Activated CD4-positive, CD25-positive, alpha-beta regulatory T cell (primary cell): ENCODE measurements around the gene RCAN1.
A peak's percentile ranks its signal among the peaks of the same experiment; 100 is the strongest.
"Not testable (repeated sequence)": the region's sequence is repeated elsewhere in the genome, so short reads cannot be mapped to it uniquely, and the experiment has no call there.

ENCODE experiments used
- DNase-seq, 4 experiments: peaks; one replicate each; lab custom pipeline; 2025; lab: John Stamatoyannopoulos, UW

Gene RCAN1

GRCh38 chr21:34568801-34569200 lies 46.1 kb downstream of the RCAN1 start:
- DNase-seq, result not testable (repeated sequence)

- DNase-seq, result no peak
Measured at GRCh38 chr21:34567604-34568155, 47.2 kb downstream of the RCAN1 start.

- no peak for DNase-seq
Measured at GRCh38 chr21:34565238-34565637, 49.7 kb downstream of the RCAN1 start.

DNA sequence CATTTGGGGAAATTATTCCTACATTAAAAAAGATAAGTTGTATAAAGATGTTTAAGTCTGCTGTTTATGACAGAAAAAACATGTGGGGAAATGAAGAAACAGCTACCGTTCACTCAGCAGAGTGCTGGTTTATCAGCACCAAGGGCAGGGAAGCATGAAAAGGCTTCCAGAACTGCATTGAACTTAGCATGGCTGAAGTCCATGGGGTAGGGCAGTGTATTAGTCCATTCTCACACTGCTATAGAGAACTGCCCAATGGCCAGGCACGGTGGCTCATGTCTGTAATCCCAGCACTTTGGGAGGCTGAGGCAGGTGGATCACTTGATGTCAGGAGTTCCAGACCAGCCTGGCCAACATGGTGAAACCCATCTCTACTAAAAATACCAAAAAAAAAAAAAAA lies 51.5 kb downstream of the RCAN1 start:
- DNase-seq, result not testable (repeated sequence)

- DNase-seq, result no peak
Measured at GRCh38 chr21:34561806-34562205, 53.1 kb downstream of the RCAN1 start.

DNA sequence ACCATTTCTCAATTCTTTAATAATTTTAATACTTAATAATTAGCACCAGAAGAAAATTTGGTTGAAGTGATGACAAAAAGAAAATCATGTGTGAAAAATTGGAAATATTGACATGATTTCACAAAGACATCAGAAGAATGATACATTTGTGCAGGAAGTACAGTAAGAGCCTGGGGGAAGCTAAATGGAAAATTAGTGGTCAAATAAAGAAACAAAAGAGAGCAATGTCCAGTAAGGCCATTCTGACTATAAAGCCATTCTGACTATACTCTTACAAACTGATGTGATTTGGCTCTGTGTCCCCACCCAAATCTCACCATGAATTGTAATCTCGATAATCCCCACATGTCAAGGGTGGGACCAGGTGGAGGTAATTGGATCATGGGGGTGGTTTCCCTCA lies 54.3 kb downstream of the RCAN1 start:
- no peak for DNase-seq

DNA sequence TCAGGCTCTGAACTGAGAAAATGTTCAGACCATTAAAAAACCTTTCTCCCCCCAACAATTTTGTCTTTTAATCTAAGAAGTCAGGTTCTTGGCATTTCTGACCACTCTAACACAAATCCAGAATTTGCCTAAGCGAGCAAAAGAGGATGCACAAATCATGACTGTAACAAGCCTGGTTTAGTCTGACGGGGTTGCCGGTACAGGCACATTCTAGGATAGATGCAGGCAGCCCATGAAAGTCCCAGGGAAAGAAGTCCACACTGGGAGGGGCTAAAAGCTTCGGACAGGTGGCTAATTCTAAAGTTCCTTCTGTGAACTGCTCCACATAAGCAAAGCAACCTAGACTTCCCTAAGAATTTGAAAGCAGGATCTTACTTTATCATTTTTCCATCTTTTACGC lies 54.9 kb downstream of the RCAN1 start:
- no peak for DNase-seq

DNA sequence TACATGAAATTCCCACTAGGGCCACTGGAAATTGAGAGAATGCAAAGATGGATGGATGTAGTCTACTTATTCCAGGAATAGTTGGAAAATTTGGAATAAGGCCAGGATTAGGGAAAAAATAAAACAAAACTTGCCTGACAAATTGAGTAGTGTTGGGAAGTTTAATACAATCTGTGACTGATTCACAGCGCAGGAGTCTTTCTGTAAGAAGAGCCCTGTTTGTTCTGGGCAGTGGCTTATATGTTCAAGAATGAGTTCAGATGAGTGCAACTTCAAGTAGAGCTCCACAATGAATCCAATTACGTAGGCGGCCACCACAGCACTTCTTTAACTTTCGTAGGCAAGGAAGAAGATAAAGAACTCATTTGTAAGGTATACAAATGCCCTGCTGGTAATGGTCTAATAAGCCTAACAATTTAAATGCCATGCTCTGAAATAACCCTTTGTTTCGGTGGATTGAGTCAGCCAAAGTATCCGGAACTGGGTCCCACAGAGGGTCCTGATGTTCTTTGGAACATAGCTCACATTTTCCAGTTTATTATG lies 55.8 kb downstream of the RCAN1 start:
- DNase-seq, result no peak

GRCh38 chr21:34558166-34558565 lies 56.7 kb downstream of the RCAN1 start:
- DNase-seq, result no peak

- no peak for DNase-seq
Measured at GRCh38 chr21:34557261-34557660, 57.7 kb downstream of the RCAN1 start.

DNA sequence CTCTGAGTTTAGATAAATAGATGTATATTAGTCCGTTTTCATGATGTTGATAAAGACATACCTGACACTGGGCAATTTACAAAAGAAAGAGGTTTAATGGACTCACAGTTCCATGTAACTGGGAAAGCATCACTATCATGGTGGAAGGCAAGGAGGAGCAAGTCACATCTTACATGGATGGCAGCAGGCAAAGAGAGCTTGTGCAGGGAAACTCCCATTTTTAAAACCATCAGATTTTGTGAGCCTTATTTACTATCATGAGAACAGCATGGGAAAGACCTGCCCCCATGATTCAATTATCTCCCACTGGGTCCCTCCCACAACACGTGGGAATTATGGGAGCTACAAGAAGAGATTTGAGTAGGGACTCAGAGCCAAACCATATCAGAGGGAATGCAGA lies 60.2 kb downstream of the RCAN1 start:
- DNase-seq, result not testable (repeated sequence)

GRCh38 chr21:34554227-34554626 lies 60.7 kb downstream of the RCAN1 start:
- DNase-seq, result no peak

GRCh38 chr21:34553151-34553952 lies 61.6 kb downstream of the RCAN1 start:
- no peak for DNase-seq

- no peak for DNase-seq
Measured at GRCh38 chr21:34552360-34553098, 62.4 kb downstream of the RCAN1 start.

GRCh38 chr21:34550182-34550799 lies 64.6 kb downstream of the RCAN1 start:
- no peak for DNase-seq

DNA sequence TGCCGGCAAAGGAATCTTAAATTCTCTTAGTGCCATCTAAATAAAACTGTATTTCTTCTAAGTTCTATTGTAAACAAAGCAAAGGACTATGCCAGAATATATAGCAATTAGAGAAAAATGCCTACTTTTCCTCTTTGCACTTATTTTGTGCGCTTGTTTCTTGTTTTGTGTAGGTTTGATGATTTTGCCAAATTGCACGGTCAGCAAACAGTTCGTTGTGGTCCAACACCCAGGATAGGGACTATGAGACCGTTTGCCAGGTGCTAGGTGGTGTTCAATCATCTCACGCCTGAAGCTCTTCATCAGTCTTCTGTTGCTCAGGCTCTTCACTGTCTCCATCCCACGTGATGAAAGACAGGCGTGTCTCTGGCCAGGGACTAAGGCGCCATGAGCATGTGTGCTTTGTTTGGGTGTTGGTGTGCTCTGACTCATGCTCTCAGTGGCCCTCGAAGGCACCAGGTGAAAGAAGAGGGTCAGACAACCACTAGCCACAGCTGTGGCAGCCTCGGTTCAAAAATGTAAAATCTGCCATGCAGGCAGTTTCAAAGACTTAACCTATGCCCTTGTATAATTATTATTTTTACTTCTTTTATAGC lies 66.0 kb downstream of the RCAN1 start:
- DNase-seq, result no peak

- DNase-seq, result no peak
Measured at GRCh38 chr21:34546542-34546941, 68.4 kb downstream of the RCAN1 start.

GRCh38 chr21:34545079-34545884 lies 69.6 kb downstream of the RCAN1 start:
- DNase-seq, result no peak

DNA sequence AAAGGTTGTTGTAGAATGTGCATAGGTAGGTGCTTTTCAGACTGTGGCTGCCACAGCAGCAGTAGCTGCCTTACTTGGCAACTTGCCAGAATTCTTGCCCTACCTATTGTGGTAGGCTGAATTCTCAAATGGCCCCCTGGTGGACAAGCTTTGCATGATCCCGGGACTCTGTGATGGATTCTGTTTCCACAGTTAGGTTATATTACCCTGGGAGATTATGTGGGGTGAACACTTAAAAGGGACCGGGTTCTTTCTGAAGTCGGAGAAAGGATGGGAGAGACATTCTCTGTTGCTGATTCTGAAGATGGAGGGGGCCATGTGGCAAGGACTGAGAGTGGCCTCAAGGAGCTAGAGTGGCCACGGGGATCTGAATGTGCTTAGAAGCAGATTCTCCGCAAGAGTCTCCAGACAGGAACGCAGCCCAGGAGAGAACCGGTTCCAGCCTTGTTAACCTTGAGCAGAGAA lies 70.8 kb downstream of the RCAN1 start:
- peak in 1 of 4 experiments; percentile 2 for DNase-seq

DNA sequence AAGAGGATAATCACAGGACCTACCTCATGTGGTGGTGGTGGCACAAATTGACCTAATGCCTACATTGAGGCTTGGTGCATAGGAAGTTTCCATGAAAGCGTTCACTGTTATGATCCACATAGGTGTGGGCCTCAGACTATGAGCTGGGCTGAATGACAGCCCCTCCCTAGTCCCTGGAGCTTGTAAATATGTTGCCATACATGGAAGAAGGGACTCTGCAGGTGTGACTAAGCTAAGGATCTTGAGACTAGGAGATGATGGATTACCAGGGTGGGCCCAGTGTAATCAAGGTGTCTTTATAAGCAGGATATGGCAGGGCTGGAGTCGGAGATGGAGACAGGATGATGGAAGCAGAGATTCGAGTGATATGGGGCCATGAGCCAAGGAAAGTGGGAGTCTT lies 71.9 kb downstream of the RCAN1 start:
- DNase-seq, result no peak

GRCh38 chr21:34540206-34540605 lies 74.7 kb downstream of the RCAN1 start:
- DNase-seq, result no peak
